Measurements from ENCODE around the gene CHRD.

DNA sequence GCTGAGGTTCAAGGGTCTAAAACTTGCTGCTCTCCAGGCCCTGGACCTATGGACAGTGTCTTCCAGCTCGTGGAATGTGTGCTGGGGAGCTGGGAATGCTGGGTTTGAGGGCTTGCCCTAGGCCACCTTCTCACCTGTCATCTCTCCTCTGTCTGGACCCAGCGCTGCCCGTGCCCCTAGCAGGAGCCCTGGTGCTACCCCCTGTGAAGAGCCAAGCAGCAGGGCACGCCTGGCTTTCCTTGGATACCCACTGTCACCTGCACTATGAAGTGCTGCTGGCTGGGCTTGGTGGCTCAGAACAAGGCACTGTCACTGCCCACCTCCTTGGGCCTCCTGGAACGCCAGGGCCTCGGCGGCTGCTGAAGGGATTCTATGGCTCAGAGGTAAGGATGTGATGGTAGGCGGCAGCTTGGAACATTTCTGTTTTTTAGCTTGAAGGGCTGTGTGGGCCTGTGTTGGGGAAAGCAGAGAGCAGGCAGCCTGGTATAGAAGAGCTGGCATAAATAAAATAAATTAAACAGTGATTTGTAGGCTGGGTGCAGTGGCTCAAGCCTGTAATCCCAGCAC, 5.1 kb downstream of the CHRD start:
- TF ChIP-seq GABPB1 (CRISPR knock-in tag; IDR thresholded peaks at IDR 0.05) (no peak), HDAC1 (IDR thresholded peaks at IDR 0.05) (no peak), ZSCAN29 (IDR thresholded peaks at IDR 0.05) (no peak), SETDB1 (IDR thresholded peaks at IDR 0.05; ENCODE audit: low read length) (no peak), ZZZ3 (IDR thresholded peaks at IDR 0.05) (no peak), FOS (IDR thresholded peaks at IDR 0.05; ENCODE audit: extremely low read depth, insufficient read length) (no peak), MYBL2 (IDR thresholded peaks at IDR 0.05; ENCODE audit: low read depth) (no peak), MYBL2 (CRISPR knock-in tag; IDR thresholded peaks at IDR 0.05; ENCODE audit: borderline replicate concordance) (no peak), HDGF (IDR thresholded peaks at IDR 0.05) (no peak)

Data from K562 (cell line).